ENCODE measurements around the gene ULK1. TPM values are rescaled to one million over a fixed set of nuclear protein-coding genes. Genes with fewer than 3 reads are reported as not detected.

The ULK1 gene
- total and polyA plus RNA-seq, 2 experiments from 2014 or later: 8.4 to 33.8 TPM

DNA sequence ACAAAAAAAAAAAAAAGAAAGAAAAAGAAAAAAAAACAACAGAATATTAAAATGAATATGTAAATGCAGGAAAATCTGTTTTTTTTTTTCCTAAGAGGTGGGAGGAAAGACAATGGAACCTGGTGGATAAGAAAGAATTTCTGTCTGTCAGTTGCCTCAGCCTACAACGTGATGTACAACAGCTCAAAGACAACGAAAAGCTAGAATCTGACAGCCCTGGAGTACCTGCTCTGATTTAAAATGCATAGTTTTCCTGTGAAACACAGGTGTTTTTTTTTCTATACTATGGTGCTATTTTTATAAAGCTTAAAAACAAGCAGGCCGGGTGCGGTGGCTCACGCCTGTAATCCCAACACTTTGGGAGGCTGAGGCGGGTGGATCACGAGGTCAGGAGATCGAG is 30.0 kb upstream of the ULK1 start (continued):
- TF ChIP-seq, protein P1, sequence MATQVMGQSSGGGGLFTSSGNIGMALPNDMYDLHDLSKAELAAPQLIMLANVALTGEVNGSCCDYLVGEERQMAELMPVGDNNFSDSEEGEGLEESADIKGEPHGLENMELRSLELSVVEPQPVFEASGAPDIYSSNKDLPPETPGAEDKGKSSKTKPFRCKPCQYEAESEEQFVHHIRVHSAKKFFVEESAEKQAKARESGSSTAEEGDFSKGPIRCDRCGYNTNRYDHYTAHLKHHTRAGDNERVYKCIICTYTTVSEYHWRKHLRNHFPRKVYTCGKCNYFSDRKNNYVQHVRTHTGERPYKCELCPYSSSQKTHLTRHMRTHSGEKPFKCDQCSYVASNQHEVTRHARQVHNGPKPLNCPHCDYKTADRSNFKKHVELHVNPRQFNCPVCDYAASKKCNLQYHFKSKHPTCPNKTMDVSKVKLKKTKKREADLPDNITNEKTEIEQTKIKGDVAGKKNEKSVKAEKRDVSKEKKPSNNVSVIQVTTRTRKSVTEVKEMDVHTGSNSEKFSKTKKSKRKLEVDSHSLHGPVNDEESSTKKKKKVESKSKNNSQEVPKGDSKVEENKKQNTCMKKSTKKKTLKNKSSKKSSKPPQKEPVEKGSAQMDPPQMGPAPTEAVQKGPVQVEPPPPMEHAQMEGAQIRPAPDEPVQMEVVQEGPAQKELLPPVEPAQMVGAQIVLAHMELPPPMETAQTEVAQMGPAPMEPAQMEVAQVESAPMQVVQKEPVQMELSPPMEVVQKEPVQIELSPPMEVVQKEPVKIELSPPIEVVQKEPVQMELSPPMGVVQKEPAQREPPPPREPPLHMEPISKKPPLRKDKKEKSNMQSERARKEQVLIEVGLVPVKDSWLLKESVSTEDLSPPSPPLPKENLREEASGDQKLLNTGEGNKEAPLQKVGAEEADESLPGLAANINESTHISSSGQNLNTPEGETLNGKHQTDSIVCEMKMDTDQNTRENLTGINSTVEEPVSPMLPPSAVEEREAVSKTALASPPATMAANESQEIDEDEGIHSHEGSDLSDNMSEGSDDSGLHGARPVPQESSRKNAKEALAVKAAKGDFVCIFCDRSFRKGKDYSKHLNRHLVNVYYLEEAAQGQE (IDR thresholded peaks at IDR 0.05; ENCODE audit: unreplicated experiment): no peak
- TF ChIP-seq CREB1 (CRISPR knock-in tag; IDR thresholded peaks at IDR 0.05; ENCODE audit: low read depth): no peak
- TF ChIP-seq EZH2phosphoT487 (IDR thresholded peaks at IDR 0.05; ENCODE audit: unreplicated experiment): no peak
- TF ChIP-seq EZH2 (IDR thresholded peaks at IDR 0.05; ENCODE audit: low read depth, unreplicated experiment): no peak
- TF ChIP-seq JUNB (IDR thresholded peaks at IDR 0.05; ENCODE audit: unreplicated experiment): no peak
- TF ChIP-seq, protein P2, sequence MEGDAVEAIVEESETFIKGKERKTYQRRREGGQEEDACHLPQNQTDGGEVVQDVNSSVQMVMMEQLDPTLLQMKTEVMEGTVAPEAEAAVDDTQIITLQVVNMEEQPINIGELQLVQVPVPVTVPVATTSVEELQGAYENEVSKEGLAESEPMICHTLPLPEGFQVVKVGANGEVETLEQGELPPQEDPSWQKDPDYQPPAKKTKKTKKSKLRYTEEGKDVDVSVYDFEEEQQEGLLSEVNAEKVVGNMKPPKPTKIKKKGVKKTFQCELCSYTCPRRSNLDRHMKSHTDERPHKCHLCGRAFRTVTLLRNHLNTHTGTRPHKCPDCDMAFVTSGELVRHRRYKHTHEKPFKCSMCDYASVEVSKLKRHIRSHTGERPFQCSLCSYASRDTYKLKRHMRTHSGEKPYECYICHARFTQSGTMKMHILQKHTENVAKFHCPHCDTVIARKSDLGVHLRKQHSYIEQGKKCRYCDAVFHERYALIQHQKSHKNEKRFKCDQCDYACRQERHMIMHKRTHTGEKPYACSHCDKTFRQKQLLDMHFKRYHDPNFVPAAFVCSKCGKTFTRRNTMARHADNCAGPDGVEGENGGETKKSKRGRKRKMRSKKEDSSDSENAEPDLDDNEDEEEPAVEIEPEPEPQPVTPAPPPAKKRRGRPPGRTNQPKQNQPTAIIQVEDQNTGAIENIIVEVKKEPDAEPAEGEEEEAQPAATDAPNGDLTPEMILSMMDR (conservative IDR thresholded peaks at IDR 0.05; ENCODE audit: low read depth in 2 of 2): no peak
- no peak for TF ChIP-seq ZNF114 (CRISPR knock-in tag; IDR thresholded peaks at IDR 0.05)

DNA sequence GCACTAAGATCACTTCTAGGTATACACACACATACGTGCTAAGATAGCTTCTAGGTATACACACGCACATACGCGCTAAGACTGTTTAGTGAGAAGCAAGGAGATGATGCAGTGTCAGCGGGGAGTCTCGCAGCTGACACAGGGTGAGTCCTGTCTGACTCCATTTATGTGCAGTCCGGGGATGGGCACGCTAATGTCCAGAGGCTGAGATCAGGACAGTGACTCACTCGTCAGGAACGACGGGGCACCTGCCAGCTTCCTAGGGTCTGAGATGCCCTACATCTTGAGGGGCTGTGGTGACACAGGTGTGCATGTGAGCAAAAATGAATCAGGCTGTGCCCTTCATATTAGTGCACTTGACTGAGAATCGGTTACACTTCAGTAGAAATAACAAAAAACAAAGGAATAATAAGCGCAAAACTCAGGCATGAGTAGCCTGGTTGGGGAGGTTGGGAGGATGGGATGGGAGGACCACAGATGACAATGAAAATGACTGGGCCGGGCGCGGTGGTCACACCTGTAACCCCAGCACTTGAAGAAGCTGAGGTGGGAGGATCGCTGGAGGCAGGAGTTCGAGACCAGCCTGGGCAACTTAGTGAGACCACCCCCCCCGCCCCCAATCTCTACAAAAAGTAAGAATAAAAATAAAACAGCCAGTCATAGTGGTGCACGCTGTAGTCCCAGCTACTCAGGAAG is 29.1 kb upstream of the ULK1 start:
- DNase-seq (ENCODE audit: low spot score) (no peak), ATAC-seq (no peak)
- Histone ChIP-seq H3K79me2 (replicated peaks; ENCODE audit: insufficient read depth) (no peaks in the 10 kb centered on the region), H3K9me2 (ENCODE audit: insufficient read depth) (no peaks in the 10 kb centered on the region), H3K4me2 (no peak overlapping the region), H3K27me3 (ENCODE audit: insufficient read depth) (no peaks in the 10 kb centered on the region), H2AFZ (no peak overlapping the region), H3K36me3 (ENCODE audit: insufficient read depth) (no peaks in the 10 kb centered on the region), H4K20me1 (replicated peaks; ENCODE audit: insufficient read depth) (no peaks in the 10 kb centered on the region), H3K27ac (ENCODE audit: low read depth) (no peak overlapping the region), H3K4me1 (ENCODE audit: insufficient read depth) (peaks cover 21% of the 10 kb centered on the region), H3K4me3 (no peak overlapping the region), H3F3A (replicated peaks; ENCODE audit: low read depth) (0 out of 2 replicates have a peak, but pooled peaks cover 6% of the 10 kb centered on the region)
- Mint-ChIP-seq H3K4me1 (peaks cover 33% of the 10 kb centered on the region), H3K27ac (no peak overlapping the region), H3K4me3 (no peak overlapping the region), H3K36me3 (ENCODE audit: low read depth) (peaks cover under 1% of the 10 kb centered on the region; the same call in 1 of the 3 replicates), H3K9me3 (no peaks in the 10 kb centered on the region), H3K27me3 (ENCODE audit: insufficient read depth, low read depth, poor library complexity) (peaks cover 18% of the 10 kb centered on the region)
- no peak for TF ChIP-seq CREB1 (CRISPR knock-in tag; IDR thresholded peaks at IDR 0.05; ENCODE audit: low read depth)
